C1 segment of cervical spinal cord (tissue), 14 donors: ENCODE results near the gene EAPP.
A peak's percentile ranks its signal among the peaks of the same experiment; 100 is the strongest.
"Not testable (repeated sequence)": the region's sequence is repeated elsewhere in the genome, so short reads cannot be mapped to it uniquely, and the experiment has no call there.

Experiments
- DNase-seq, 14 donors: peaks; one replicate each; lab custom pipeline; 2025; lab: John Stamatoyannopoulos, UW

The EAPP gene, protein sequence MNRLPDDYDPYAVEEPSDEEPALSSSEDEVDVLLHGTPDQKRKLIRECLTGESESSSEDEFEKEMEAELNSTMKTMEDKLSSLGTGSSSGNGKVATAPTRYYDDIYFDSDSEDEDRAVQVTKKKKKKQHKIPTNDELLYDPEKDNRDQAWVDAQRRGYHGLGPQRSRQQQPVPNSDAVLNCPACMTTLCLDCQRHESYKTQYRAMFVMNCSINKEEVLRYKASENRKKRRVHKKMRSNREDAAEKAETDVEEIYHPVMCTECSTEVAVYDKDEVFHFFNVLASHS

DNA sequence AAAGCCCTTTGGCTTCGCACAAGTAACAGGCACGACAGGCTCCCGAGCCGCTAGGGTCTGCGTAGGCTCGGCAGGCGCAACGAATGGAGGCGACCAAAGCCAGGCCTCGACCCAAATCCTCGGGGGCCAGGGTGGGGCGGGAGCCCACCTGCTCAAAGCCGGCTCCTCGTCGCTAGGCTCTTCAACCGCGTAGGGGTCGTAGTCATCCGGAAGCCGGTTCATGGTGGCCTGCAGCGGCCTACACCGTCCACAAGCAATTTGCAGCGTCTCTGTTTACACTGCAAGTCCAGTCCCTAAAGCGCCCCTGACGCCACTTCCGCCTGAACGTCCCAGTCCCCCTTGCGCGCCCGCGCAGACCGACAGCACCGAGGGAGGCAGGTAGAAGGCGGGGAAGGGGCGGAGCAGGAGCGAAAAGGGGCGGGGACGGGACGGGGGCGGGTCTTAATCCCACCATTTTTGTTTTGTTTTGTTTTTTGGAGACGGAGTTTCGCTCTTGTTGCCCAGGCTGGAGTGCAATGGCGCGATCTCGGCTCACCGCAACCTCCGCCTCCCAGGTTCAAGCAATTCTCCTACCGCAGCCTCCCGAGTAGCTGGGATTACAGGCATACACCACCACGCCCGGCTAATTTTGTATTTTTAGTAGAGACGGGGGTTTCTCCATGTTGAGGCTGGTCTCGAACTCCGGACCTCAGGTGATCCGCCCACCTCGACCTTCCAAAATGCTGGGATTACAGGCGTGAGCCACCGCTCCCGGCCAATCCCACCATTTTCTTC, at the start of gene EAPP:
Gene EAPP (minus strand): TSS at position 295 of the 774 bp plus-strand sequence. CDS start 73 bp downstream, at position 222.
- no peak for DNase-seq

DNA sequence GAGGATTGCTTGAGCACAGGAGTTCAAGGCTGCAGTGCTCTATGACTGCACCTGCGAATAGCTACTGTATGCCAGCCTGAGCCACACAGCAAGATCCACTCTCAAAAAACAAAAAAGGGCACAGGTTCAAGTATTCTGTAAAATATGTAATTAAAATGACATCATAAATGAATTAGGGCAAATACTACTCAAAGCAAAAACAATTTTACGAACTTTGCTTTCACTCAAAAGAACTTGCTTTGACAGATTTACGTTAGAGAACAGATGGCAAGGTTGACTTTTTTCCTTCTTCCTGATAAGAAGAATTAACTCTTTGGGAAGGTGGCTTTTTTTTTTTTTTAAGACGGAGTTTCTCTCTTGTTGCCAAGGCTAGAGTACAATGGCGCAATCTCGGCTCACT, 44.0 kb upstream of the EAPP start:
- no peak for DNase-seq

DNA sequence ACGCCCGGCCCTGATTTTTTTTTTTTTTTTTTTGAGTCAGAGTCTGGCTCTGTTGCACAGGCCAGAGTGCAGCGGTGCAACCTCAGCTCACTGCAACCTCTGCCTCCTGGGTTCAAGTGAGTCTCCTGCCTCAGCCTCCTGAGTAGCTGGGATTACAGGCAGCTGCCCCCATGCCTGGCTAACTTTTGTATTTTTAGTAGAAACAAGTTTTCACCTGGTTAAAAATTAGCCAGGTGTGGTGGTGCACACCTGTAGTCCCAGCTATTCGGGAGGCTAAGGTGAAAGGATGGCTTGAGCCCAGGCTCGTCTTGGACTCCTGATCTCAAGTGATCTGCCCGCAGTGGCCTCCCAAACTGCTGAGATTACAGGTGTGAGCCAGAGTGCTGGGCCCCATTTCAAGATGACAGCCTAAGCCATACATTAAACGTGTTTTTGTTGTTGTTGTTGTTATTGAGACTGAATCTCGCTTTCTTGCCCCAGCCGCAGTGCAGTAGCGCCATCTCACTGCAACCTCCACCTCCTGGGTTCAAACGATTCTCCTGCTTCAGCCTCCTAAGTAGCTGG, 42.7 kb upstream of the EAPP start:
- DNase-seq = no peak

DNA sequence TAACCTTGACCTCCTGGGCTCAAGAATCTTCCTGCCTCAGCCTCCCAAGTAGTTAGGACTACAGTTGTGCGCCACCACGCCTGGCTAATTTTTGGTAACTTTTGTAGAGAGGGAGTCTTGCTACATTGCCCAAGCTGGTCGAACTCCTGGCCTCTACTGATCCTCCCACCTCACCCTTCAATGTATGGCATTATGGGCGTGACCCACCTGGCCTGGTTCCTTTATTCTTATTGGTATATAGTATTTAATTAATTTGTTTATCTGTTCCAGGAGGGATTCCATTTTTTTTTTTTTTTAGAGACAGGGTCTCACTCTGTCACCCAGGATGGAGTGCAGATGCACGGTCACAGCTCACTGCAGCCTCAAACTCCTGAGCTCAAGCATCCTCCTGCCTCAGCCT, 40.9 kb upstream of the EAPP start:
- DNase-seq = no peak

DNA sequence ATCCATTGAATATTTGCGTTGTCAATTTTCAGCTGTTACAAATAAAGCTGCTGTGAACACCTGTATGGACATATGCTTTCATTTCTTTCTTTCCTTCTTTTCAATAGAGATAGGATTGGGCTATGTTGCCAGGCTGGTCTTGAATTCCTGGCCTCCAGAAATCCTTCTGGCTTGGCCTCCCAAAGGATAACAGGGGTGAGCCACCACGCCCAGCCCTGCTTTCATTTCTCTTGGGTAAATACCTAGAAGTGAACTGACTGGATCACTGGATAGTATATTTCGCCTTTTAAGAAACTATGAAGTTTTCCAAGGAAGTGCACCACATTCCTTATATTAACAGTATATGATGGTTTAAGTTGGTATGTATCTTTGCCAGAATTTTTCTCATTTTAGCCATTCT, 32.3 kb upstream of the EAPP start:
- DNase-seq = no peak

DNA sequence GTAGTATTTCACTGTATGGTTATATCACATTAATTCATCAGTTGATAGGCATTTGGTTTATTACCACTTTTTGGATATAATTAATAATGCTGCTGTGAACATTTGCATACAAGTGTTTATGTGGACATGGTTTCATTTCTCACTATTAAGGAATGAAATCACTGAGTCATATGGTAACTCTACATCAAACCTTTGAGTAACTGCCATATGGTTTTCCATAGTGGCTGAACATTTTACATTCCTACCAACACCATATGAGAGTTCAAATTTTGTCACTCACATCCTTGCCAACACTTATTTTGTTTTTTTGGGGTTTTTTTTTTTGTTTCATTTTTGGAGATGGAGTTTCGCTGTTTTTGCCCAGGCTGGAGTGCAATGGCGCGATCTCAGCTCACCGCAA, 30.2 kb upstream of the EAPP start:
- DNase-seq = no peak

DNA sequence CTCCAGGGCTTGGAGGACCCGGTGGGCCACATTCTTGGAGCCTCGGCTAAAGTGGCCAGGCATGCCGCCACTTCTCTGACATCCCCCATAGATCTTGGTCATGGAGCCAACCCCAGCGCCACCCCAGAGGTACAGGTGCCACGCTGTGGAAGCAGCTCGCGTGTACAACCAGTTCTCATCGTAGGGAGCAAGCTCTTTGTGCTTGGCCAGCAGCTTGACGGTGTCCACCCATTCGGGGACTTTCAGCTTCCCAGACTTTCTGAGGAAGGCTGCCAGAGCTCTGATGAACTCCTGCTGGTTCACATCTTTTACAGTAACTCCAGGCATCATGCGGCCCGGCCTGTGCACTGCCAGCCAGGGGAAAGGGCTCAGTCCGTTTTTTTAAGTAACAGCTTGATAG, 29.3 kb upstream of the EAPP start:
- DNase-seq = peak in 1 of 14 donors; percentile 56

DNA sequence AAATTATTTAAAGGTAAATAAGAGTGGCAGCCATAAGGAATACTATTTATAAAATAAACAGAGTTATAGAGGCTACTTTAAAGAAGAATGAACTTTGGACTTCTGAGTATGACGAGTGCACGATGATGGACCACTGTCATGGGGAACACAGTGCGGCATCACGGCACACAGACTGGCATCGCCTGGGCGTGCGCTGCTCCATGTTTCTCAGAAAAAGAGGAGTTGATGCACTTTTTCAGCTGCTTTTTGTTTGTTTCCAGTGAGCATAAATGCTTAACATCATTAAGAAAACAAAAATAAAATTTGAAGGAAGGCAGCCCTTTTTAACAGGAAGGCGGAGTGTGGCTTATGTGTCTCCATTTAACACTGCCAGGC, 23.3 kb upstream of the EAPP start:
- DNase-seq = no peak

DNA sequence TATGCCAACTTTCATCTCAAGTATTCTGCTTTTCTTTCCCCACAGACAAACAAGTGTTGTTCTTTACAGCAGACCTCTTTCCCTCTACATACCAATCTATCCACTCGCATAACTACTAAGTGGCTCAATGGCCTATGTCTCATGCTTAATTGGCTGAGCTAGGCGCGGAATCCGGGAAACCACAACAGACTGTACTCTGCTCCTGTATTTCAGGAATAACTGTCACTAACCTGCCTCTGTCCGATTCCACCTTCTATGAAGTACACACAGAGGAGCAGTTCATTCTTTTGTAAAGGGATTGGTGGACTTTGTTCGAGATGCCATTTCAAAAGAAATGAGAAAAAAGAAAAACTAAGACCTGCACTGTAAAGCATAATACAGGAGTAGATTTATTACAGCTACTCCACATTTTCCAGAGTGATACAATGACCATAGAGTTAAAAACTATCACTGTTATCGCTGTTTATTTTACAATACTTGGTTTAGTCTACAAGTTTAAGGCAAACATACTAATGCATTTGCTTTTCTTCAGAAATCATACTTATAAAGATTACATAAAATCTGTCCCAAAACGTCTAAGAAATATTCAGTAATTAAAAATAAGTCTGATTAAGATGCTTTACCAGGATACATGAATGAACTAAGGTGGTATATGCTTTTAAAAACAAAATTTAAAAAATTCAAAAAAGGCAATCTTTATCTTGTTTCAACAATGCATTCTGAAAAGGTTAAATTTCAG, 22.7 kb upstream of the EAPP start:
- DNase-seq = not testable (repeated sequence)

DNA sequence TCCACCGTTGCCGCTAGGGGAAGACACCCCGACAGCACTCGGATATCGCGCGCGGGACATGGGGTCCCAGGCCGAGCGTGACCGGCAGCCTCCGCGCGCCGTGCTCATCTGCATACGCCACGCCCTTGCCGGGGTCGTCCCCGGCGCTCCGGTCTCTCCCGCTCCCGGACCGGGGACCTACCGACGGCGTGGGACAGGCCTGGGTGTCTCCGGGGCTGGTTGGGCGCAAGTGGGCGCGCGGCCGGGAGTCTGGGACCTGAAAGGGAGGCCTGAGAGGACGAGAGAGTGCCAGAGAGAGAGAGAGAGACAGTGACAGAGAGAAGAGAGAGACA, 17.0 kb upstream of the EAPP start:
- not testable (repeated sequence) for DNase-seq

DNA sequence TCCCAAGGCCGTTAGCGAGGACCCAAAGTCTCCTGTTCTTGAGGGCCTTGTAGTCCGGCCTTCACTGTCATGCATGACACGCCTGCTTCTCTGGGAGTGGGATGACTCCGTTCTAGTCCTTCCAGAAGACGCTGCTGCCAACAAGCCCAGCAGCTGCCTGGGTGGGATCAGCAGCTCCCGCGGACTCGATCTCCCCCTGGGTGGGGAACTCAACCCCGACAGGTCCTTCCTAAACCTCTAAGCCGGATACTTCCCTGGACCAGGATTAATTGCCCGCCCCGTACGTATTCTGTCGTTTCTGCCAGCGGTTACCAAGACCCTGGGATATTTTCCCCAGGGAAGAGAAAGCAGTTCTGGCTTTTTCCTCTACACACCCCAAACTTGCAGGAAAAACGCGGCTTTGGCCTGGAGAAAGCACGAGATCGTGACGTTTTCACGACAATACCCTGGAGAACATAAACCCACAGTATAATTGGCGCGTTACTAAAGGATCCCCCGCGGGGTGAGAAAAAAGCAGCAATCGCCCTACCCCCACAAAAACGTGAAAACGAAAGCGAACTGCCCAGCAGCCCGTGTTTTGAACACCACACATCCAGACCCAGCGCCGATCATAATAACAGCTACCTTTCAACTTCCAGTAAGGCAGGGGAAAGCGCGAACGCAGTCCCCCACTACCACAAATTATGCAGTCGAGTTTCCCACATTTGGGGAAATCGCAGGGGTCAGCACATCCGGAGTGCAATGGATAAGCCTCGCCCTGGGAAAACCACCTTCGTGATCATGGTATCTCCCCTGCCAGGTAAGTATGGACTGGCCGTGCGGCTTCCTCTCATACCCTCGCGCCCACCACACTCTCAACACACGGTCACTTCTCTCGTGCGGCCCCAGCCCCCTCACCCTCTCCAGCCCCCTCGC, 16.3 kb upstream of the EAPP start:
- not testable (repeated sequence) for DNase-seq

DNA sequence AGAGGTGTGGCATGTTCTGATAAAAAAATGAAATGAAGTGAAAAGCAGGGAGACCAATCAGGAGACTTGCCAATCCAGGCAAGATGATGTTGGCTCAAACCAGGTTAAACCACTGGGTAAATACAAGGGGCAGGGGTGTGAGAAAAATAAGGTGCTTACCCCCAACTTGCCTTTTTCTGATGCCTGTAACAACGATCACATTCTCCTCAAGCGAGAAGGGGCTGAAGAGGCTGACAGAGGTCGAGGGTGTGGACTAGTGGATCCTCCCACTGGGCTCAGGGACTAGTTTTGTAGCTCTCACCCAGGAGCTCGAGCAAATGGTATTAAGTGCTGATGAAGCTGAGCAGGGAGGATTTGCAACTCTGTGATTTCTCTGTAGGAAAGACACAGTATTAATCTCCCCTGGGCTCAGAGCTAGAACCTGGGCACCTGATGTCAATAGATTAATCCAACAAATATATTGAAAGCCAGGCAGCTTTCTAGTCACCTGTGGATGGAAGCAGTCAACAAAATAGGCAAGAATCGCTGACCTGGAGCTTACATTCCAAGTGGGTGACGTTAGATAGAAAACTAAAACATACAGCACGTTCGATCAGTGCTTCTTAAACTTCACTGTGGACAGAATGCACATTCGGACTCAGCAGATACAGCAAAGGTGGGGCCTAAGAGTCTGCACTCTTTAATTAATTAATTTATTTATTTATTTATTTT, 15.2 kb upstream of the EAPP start:
- DNase-seq = no peak

DNA sequence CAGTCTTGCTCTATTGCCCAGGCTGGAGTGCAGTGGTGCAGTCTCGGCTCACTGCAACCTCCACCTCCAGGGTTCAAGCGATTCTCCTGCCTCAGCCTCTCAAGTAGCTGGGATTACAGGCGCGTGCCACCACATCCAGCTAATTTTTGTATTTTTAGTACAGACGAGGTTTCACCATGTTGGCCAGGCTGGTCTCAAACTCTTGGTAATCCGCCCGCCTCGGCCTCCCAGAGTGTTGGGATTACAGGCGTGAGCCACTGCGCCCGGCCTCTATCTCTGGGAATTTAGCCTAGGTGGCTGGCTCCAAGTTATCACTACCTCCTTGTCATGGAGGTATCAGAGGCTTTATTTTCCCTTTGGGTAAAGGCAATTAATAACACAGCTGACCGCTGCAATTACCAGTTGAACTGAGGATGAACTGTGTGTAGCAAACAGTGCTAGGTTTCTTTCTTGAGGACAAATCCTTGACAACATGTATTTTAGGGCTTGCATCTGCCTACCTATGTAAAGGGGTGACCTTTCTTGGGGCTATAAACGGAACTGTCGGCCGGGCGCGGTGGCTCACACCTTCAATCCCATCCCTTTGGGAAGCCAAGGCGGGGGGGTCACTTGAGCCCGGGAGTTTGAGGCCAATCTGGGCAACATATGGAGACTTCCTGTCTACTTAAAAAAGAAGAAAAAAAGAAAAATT, 9.9 kb upstream of the EAPP start:
- not testable (repeated sequence) for DNase-seq

DNA sequence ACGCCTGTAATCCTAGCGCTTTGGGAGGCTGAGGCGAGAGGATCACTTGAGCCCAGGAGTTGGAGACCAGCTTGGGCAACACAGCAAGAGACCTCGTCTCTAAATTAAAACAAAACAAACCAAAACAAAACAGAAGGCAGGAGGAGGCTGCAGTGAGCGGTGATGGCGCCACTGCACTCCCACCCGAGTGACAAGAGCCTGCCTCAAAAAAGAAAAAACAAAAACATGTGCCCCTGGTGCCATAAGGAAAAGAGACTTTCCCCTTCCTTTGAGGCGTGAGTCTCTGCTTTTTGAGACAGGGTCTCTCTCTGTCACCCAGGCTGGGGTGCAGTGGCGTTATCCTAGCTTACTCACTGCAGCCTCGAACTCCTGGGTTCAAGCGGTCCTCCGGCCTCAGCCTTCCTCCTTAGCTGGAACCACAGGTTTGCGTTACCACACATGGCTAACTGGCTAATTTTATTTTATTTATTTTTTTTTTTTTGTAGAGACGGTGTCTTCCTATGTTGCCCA, 9.0 kb upstream of the EAPP start:
- DNase-seq = no peak

DNA sequence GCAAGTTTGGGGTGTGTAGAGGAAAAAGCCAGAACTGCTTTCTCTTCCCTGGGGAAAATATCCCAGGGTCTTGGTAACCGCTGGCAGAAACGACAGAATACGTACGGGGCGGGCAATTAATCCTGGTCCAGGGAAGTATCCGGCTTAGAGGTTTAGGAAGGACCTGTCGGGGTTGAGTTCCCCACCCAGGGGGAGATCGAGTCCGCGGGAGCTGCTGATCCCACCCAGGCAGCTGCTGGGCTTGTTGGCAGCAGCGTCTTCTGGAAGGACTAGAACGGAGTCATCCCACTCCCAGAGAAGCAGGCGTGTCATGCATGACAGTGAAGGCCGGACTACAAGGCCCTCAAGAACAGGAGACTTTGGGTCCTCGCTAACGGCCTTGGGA, 7.6 kb upstream of the EAPP start:
- not testable (repeated sequence) for DNase-seq

DNA sequence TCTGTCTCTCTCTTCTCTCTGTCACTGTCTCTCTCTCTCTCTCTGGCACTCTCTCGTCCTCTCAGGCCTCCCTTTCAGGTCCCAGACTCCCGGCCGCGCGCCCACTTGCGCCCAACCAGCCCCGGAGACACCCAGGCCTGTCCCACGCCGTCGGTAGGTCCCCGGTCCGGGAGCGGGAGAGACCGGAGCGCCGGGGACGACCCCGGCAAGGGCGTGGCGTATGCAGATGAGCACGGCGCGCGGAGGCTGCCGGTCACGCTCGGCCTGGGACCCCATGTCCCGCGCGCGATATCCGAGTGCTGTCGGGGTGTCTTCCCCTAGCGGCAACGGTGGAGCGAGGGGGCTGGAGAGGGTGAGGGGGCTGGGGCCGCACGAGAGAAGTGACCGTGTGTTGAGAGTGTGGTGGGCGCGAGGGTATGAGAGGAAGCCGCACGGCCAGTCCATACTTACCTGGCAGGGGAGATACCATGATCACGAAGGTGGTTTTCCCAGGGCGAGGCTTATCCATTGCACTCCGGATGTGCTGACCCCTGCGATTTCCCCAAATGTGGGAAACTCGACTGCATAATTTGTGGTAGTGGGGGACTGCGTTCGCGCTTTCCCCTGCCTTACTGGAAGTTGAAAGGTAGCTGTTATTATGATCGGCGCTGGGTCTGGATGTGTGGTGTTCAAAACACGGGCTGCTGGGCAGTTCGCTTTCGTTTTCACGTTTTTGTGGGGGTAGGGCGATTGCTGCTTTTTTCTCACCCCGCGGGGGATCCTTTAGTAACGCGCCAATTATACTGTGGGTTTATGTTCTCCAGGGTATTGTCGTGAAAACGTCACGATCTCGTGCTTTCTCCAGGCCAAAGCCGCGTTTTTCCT, 7.0 kb upstream of the EAPP start:
- DNase-seq = not testable (repeated sequence)

DNA sequence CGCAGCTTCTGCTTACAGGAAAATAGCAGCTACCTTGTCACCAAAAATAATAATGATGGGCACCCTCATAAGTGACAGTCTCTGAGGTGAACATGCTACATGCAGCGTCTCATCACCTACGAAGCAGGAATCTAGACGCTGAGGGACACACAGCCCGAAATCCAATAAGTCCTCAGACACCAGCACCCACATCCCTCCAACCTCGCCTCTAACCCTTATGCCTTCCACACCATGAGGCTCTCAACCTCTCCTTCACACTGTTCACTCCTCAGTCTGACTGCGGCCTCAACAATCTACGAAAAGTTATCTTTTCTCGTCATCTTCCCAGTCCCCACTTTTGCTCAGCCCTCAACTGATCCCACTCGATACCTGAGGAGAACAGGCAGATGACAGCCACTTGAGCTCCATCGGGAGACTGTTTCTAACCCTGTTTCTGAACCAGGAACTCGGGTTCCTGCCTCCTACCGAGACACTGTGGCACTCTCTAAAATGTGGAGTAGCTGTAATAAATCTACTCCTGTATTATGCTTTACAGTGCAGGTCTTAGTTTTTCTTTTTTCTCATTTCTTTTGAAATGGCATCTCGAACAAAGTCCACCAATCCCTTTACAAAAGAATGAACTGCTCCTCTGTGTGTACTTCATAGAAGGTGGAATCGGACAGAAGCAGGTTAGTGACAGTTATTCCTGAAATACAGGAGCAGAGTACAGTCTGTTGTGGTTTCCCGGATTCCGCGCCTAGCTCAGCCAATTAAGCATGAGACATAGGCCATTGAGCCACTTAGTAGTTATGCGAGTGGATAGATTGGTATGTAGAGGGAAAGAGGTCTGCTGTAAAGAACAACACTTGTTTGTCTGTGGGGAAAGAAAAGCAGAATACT, 919 bp upstream of the EAPP start:
- DNase-seq = not testable (repeated sequence)
